GM13976 (cell line): ENCODE measurements around the gene MT1E.
"Not testable (repeated sequence)": the region's sequence is repeated elsewhere in the genome, so short reads cannot be mapped to it uniquely, and the experiment has no call there.

Source experiments
- DNase-seq: peaks from one replicate; pipeline ENCODE4 v3.0.0; 2012; ENCODE audit warnings: low spot score
- in situ Hi-C: fragments of 300-500 bp; cut with MboI; formaldehyde crosslinking; loops from one replicate; pipeline ENCODE4 v1.12.0; 2022; ENCODE audit warnings: low sequenced_read_pairs, mixed read lengths, inconsistent platforms; ENCODE audit not compliant: unreplicated experiment
- TF ChIP-seq, protein P1 (sequence below): IDR thresholded peaks from 2 replicates; pipeline ENCODE4 v1.5.1; 2012; ENCODE audit warnings: borderline replicate concordance, mild to moderate bottlenecking; ENCODE audit not compliant: insufficient read depth; ENCODE audit errors: extremely low read depth, missing control alignments, control extremely low read depth

MT1E gene

DNA sequence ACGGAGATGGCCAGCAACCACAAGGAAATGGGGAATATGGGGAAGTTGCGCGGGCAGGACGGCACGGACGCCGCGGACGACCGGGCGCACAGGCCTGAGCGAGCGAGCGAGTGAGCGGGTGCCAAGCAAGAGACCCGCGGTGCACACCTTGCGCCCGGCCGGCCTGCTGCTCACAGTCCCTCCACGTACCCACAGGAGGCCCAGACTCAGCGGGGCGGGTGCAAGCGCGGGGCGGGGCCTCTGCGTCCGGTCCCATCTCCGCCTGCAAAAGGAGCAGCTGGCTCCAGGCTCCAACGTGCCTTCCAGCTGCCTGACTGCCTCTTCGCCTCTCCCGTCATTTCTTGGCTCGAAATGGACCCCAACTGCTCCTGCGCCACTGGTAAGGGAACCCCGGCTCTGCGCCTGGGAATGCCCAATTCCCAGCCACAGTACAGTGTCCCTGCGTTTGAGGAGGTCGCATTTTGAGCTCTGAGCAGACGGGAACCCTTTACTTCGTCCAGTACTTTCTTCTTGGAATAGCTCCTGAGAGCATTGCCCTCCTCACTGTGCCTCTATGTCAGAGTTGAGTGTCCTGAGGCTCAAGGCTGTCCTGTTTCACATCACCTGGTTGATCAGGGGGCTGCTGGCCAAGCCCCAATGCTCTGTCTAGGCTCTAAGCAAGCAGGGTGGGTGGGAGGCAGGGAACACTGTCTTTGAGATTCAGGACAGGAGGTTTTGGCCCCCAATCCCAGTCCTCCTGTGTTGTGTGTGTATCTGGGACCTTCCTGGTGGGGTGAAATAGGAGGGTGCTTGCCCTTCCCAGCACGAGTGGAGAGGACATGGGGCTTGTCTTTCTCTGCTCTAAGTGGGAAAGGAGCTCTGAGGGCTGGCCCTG lies 8.1 kb upstream of the MT1E start:
- no peak for DNase-seq

DNA sequence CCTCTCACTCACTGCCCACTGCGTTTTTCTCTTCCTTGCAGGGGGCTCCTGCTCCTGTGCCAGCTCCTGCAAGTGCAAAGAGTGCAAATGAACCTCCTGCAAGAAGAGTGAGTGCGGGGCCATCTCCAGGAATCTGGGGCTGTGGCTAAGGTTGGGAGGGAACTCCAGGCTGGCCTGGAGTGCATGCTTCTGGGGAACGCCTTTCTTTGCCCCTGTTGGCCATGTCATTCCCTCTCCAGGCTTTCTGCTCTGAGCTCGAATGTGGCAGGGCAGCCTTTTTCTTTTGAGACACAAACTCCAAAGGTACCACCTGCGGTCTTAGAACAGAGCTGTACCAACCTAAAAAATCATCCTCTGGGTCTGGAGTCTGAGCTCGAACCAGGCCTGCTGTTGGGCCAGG lies 7.4 kb upstream of the MT1E start:
- TF ChIP-seq, protein P1, sequence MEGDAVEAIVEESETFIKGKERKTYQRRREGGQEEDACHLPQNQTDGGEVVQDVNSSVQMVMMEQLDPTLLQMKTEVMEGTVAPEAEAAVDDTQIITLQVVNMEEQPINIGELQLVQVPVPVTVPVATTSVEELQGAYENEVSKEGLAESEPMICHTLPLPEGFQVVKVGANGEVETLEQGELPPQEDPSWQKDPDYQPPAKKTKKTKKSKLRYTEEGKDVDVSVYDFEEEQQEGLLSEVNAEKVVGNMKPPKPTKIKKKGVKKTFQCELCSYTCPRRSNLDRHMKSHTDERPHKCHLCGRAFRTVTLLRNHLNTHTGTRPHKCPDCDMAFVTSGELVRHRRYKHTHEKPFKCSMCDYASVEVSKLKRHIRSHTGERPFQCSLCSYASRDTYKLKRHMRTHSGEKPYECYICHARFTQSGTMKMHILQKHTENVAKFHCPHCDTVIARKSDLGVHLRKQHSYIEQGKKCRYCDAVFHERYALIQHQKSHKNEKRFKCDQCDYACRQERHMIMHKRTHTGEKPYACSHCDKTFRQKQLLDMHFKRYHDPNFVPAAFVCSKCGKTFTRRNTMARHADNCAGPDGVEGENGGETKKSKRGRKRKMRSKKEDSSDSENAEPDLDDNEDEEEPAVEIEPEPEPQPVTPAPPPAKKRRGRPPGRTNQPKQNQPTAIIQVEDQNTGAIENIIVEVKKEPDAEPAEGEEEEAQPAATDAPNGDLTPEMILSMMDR, result no peak
- in situ Hi-C loops, result no loop called here
- DNase-seq, result no peak

More for the DNA sequence above, 8.1 kb upstream of the MT1E start:
- in situ Hi-C loops, result no loop called here
- TF ChIP-seq, protein P1, result no peak

DNA sequence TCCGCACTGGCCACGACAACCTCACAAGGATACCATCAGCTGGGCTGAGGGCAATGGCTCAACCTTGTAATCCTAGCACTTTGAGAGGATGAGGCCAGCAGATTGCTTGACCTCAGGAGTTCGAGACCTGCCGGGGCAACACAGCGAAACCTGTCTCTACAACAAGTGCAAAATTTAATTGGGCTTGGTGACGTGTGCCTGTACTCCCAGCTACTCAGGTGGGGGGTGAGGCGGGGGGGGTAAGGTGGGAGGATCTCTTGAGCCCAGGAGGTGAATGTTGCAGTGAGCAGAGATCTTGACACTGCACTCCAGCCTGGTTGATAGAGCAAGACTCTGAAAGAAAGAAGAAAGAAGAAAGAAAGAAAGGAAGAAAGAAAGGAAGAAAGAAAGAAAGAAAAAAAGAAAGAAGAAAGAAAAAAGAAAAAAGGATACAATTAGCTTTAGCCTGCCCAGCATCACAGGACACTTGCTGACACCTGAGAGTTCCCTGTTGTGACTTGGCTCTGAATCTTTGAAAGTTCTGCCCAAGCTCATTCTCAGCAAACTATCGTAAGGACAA lies 5.2 kb upstream of the MT1E start:
- in situ Hi-C loops, result no loop called here
- TF ChIP-seq, protein P1, result no peak
- DNase-seq, result no peak

DNA sequence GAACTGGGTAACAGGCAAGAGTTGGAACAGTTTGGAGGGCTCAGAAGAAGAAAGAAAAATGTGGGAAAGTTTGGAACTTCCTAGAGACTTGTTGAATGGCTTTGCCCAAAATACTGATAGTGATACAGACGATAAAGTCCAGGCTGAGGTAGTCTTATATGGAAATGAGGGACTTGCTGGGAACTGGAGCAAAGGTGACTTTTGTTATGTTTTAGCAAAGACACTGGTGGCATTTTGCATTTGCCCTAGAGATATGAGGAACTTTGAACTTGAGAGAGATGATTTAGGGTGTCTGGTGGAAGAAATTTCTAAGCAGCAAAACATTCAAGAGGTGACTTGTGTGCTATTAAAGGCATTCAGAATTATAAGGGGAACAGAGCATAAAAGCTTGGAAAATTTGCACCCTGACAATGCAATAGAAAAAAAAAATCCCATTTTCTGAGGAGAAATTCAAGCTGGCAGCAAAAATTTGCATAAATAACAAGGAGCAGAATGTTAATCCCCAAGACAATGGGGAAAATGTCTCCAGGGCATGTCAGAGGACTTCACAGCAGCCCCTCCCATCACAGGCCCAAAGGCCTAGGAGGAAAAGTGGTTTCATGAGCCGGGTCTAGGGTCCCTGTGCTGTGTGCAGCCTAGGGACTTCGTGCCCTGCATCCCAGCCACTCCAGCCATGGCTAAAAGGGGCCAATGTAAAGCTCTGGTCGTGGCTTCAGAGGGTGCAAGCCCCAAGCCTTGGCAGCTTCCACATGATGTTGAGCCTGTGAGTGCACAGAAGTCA lies 3.7 kb upstream of the MT1E start:
- DNase-seq, in situ Hi-C loops: not testable (repeated sequence)

DNA sequence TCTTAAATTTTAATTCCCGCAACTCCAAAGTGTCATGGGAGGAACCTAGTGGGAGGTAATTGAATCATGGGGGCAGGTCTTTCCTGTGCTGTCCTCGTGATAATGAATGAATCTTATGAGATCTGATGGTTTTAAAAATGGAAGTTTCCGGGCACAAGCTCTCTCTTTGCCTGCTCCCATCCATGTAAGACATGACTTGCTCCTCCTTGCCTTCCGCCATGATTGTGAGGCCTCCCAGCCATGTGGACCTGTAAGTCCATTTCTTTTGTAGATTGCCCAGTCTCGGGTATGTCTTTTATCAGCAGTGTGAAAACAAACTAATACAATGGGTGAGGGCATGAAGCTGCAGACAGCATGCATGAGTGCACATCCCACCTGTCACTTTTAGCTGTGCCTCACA lies 2.4 kb upstream of the MT1E start:
- DNase-seq, in situ Hi-C loops: not testable (repeated sequence)

DNA sequence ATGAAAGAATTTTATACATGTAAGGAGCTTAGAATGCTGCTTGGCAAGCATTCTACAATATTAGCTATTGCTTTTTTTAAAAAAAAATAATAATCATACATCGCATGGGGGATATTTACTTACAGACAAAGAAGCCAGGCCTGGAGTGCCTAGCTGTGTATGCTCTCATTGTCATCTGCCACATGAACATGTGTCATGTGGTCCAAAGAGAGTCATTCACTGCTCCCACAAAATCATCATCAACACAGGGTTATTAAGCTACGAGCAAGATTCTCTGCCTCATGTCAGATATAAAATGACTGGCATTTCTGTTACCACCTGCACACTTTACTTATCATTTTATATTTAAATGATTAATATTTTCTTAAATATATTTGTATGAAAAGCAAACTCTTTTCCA lies 1.9 kb upstream of the MT1E start:
- DNase-seq, result no peak
- TF ChIP-seq, protein P1, result no peak
- in situ Hi-C loops, result no loop called here

DNA sequence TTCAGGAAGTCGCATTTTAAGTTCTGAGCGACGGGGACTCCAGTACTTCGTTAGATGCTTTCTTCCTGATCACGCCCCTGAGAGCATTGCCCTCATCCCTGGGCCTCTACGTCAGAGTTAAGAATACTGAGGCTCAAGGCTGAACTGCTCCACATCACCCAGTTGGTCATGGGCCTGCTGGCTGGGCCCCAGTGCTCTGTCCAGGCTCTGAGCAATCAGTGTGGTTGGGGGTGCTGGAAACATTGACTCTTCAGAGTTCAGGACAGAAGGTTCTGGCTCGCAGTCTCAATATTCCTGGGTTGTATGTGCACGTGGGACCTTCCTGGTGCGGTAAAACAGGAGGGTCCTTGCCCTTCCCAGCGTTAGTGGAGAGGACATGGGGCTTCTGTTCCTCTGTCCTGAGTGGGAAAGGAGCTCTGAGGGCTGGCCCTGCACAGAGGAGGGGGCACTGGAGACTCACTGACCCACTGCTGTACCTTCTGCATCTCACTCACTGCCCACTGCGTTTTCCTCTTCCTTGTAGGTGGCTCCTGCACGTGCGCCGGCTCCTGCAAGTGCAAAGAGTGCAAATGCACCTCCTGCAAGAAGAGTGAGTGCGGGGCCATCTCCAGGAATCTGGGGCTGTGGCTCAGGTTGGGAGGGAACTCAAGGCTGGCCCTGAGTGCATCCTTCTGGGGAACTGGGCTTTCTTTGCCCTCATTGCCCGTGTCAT lies 518 bp downstream of the MT1E start:
- no peak for DNase-seq
- in situ Hi-C loops, result no loop called here
- TF ChIP-seq, protein P1, result no peak
